GM18519 (cell line): ENCODE data around the gene CPSF4L.
"Not testable (repeated sequence)": the region's sequence is repeated elsewhere in the genome, so short reads cannot be mapped to it uniquely, and the experiment has no call there.

Experiments
- ATAC-seq: cut with Tn5 transposase; IDR thresholded peaks from one replicate; pipeline ENCODE4 v1.9.1; 2021; ENCODE audit warnings: mild to moderate bottlenecking, moderate library complexity; ENCODE audit not compliant: unreplicated experiment, low FRiP score

The CPSF4L gene

GRCh38 chr17:73271072-73271471, 9.4 kb upstream of the CPSF4L start:
- ATAC-seq, result peak; percentile 98

GRCh38 chr17:73269791-73270190, 8.1 kb upstream of the CPSF4L start:
- no peak for ATAC-seq

GRCh38 chr17:73269329-73269615, 7.6 kb upstream of the CPSF4L start:
- ATAC-seq, result no peak

GRCh38 chr17:73268582-73269328, 7.1 kb upstream of the CPSF4L start:
- no peak for ATAC-seq

GRCh38 chr17:73267648-73268537, 6.2 kb upstream of the CPSF4L start:
- ATAC-seq, result no peak

- ATAC-seq, result no peak
These were observed 5.1 kb upstream of the CPSF4L start for GRCh38 chr17:73266796-73267195.

GRCh38 chr17:73265646-73266640, 4.3 kb upstream of the CPSF4L start:
- no peak for ATAC-seq

GRCh38 chr17:73264448-73264847, 2.8 kb upstream of the CPSF4L start:
- not testable (repeated sequence) for ATAC-seq

- no peak for ATAC-seq
These were observed 1.3 kb upstream of the CPSF4L start for GRCh38 chr17:73262676-73263642.

- no peak for ATAC-seq
These were observed 434 bp upstream of the CPSF4L start for GRCh38 chr17:73261952-73262675.

GRCh38 chr17:73257516-73257915, 4.2 kb downstream of the CPSF4L start:
- no peak for ATAC-seq

GRCh38 chr17:73256220-73256619, 5.5 kb downstream of the CPSF4L start:
- ATAC-seq, result no peak

GRCh38 chr17:73255671-73256181, 6.0 kb downstream of the CPSF4L start:
- ATAC-seq, result peak; percentile 58

GRCh38 chr17:73251871-73252270, 9.8 kb downstream of the CPSF4L start:
- ATAC-seq, result no peak

- no peak for ATAC-seq
These were observed 10.6 kb downstream of the CPSF4L start for GRCh38 chr17:73250851-73251640.

- ATAC-seq, result no peak
These were observed 12.0 kb downstream of the CPSF4L start for GRCh38 chr17:73249700-73250099.

GRCh38 chr17:73248532-73248931, 13.1 kb downstream of the CPSF4L start:
- no peak for ATAC-seq

- ATAC-seq, result no peak
These were observed 14.0 kb downstream of the CPSF4L start for GRCh38 chr17:73247726-73248125.
